NCI-H526 (cell line): ENCODE results near the gene COG5.

Source experiments
- DNase-seq, 2 experiments: peaks; one replicate each; lab custom pipeline; 2025; lab: John Stamatoyannopoulos, UW

Gene COG5

GRCh38 chr7:107505997-107506673 lies 57.6 kb downstream of the COG5 start:
- DNase-seq, result peak in 1 of 2 experiments; percentile 50

GRCh38 chr7:107505362-107505761 lies 58.4 kb downstream of the COG5 start:
- no peak for DNase-seq

GRCh38 chr7:107503687-107504086 lies 60.0 kb downstream of the COG5 start:
- DNase-seq, result peak in 1 of 2 experiments; percentile 36

GRCh38 chr7:107502797-107503196 lies 60.9 kb downstream of the COG5 start:
- DNase-seq, result no peak

- no peak for DNase-seq
Observed at GRCh38 chr7:107502154-107502553, 61.6 kb downstream of the COG5 start.

- peak; percentile 19 to 59 for DNase-seq
Observed at GRCh38 chr7:107501593-107501992, 62.1 kb downstream of the COG5 start.

GRCh38 chr7:107499731-107500130 lies 64.0 kb downstream of the COG5 start:
- no peak for DNase-seq

- no peak for DNase-seq
Observed at GRCh38 chr7:107495516-107495915, 68.2 kb downstream of the COG5 start.

- DNase-seq, result no peak
Observed at GRCh38 chr7:107494884-107495283, 68.8 kb downstream of the COG5 start.

- no peak for DNase-seq
Observed at GRCh38 chr7:107494315-107494751, 69.4 kb downstream of the COG5 start.

GRCh38 chr7:107492875-107493274 lies 70.8 kb downstream of the COG5 start:
- DNase-seq, result no peak

- DNase-seq, result no peak
Observed at GRCh38 chr7:107486041-107486440, 77.7 kb downstream of the COG5 start.

- no peak for DNase-seq
Observed at GRCh38 chr7:107482571-107482970, 81.1 kb downstream of the COG5 start.

GRCh38 chr7:107480932-107481331 lies 82.8 kb downstream of the COG5 start:
- no peak for DNase-seq

GRCh38 chr7:107479303-107479702 lies 84.4 kb downstream of the COG5 start:
- peak in 1 of 2 experiments; percentile 12 for DNase-seq

- DNase-seq, result no peak
Observed at GRCh38 chr7:107474104-107474521, 89.6 kb downstream of the COG5 start.

GRCh38 chr7:107472116-107472515 lies 91.6 kb downstream of the COG5 start:
- DNase-seq, result no peak

- no peak for DNase-seq
Observed at GRCh38 chr7:107471292-107472070, 92.2 kb downstream of the COG5 start.

- DNase-seq, result no peak
Observed at GRCh38 chr7:107469929-107470328, 93.8 kb downstream of the COG5 start, which contains the start of gene GPR22. TSS of gene GPR22 (plus strand) at chr7:107470057. CDS start at chr7:107474061, 4,004 bp downstream.

GRCh38 chr7:107468824-107469223 lies 94.9 kb downstream of the COG5 start:
- DNase-seq, result no peak

GRCh38 chr7:107467972-107468371 lies 95.7 kb downstream of the COG5 start:
- no peak for DNase-seq

- no peak for DNase-seq
Observed at GRCh38 chr7:107464666-107465226, 99.0 kb downstream of the COG5 start.
